Measurements from ENCODE around the gene SYT1.

The SYT1 gene

GRCh38 chr12:79001404-79001803 lies 136.8 kb downstream of the SYT1 start:
- TF ChIP-seq, protein P1, sequence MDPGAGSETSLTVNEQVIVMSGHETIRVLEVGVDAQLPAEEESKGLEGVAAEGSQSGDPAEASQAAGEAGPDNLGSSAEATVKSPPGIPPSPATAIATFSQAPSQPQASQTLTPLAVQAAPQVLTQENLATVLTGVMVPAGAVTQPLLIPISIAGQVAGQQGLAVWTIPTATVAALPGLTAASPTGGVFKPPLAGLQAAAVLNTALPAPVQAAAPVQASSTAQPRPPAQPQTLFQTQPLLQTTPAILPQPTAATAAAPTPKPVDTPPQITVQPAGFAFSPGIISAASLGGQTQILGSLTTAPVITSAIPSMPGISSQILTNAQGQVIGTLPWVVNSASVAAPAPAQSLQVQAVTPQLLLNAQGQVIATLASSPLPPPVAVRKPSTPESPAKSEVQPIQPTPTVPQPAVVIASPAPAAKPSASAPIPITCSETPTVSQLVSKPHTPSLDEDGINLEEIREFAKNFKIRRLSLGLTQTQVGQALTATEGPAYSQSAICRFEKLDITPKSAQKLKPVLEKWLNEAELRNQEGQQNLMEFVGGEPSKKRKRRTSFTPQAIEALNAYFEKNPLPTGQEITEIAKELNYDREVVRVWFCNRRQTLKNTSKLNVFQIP (CRISPR knock-in tag; IDR thresholded peaks at IDR 0.05; ENCODE audit: borderline replicate concordance, low read depth), result no peak
- TF ChIP-seq ISL1 (CRISPR knock-in tag; IDR thresholded peaks at IDR 0.05), result peak; percentile 63
- TF ChIP-seq ZNF70 (CRISPR knock-in tag; IDR thresholded peaks at IDR 0.05), result no peak
- ATAC-seq, result peak; percentile 37; the same call in 1 of the 3 replicates

- no peak for ATAC-seq
- TF ChIP-seq, protein P1 (CRISPR knock-in tag; IDR thresholded peaks at IDR 0.05; ENCODE audit: borderline replicate concordance, low read depth), result no peak
- TF ChIP-seq SNAI2 (CRISPR knock-in tag; IDR thresholded peaks at IDR 0.05) (no peak), RARB (CRISPR knock-in tag; IDR thresholded peaks at IDR 0.05) (no peak)
These were observed 141.7 kb downstream of the SYT1 start for GRCh38 chr12:79006306-79006705.

- ATAC-seq, result no peak
These were observed 144.0 kb downstream of the SYT1 start for GRCh38 chr12:79008591-79008990.

GRCh38 chr12:79012636-79013035 lies 148.1 kb downstream of the SYT1 start:
- ATAC-seq, result no peak
- TF ChIP-seq ZNF565 (CRISPR knock-in tag; conservative IDR thresholded peaks at IDR 0.05; ENCODE audit: low read depth), result no peak
- TF ChIP-seq ZFP3 (CRISPR knock-in tag; IDR thresholded peaks at IDR 0.05), result no peak
- no peak for TF ChIP-seq SNAI2 (CRISPR knock-in tag; IDR thresholded peaks at IDR 0.05)
- TF ChIP-seq TSHZ2 (CRISPR knock-in tag; IDR thresholded peaks at IDR 0.05), result no peak
- TF ChIP-seq, protein P1 (CRISPR knock-in tag; IDR thresholded peaks at IDR 0.05; ENCODE audit: borderline replicate concordance, low read depth), result no peak
- TF ChIP-seq, protein P2, sequence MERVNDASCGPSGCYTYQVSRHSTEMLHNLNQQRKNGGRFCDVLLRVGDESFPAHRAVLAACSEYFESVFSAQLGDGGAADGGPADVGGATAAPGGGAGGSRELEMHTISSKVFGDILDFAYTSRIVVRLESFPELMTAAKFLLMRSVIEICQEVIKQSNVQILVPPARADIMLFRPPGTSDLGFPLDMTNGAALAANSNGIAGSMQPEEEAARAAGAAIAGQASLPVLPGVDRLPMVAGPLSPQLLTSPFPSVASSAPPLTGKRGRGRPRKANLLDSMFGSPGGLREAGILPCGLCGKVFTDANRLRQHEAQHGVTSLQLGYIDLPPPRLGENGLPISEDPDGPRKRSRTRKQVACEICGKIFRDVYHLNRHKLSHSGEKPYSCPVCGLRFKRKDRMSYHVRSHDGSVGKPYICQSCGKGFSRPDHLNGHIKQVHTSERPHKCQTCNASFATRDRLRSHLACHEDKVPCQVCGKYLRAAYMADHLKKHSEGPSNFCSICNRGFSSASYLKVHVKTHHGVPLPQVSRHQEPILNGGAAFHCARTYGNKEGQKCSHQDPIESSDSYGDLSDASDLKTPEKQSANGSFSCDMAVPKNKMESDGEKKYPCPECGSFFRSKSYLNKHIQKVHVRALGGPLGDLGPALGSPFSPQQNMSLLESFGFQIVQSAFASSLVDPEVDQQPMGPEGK (CRISPR knock-in tag; IDR thresholded peaks at IDR 0.05; ENCODE audit: borderline replicate concordance), result no peak
- no peak for TF ChIP-seq TOX (CRISPR knock-in tag; IDR thresholded peaks at IDR 0.05; ENCODE audit: borderline replicate concordance)
- no peak for TF ChIP-seq ZNF8 (CRISPR knock-in tag; IDR thresholded peaks at IDR 0.05)
- no peak for TF ChIP-seq BACH2 (CRISPR knock-in tag; IDR thresholded peaks at IDR 0.05; ENCODE audit: borderline replicate concordance)
- TF ChIP-seq RARB (CRISPR knock-in tag; IDR thresholded peaks at IDR 0.05), result no peak
- no peak for TF ChIP-seq ARNTL (CRISPR knock-in tag; IDR thresholded peaks at IDR 0.05; ENCODE audit: borderline replicate concordance, low read depth)
- TF ChIP-seq ISL1 (CRISPR knock-in tag; IDR thresholded peaks at IDR 0.05), result no peak
- TF ChIP-seq ZNF70 (CRISPR knock-in tag; IDR thresholded peaks at IDR 0.05), result no peak
- no peak for TF ChIP-seq TCF4 (CRISPR knock-in tag; IDR thresholded peaks at IDR 0.05; ENCODE audit: borderline replicate concordance)
- TF ChIP-seq OSR1 (CRISPR knock-in tag; IDR thresholded peaks at IDR 0.05), result no peak

More at GRCh38 chr12:79008591-79008990, 144.0 kb downstream of the SYT1 start:
- no peak for TF ChIP-seq ZC3H10 (CRISPR knock-in tag; IDR thresholded peaks at IDR 0.05)
- TF ChIP-seq TSHZ2 (CRISPR knock-in tag; IDR thresholded peaks at IDR 0.05), result no peak

Measured in SK-N-SH treated with all-trans-retinoic acid at 6 μM for 48 hours (cell line).